Activated naive CD4-positive, alpha-beta T cell treated with anti-CD3 and anti-CD28 coated beads for 36 hours (primary cell): Measurements from ENCODE around the gene ARMH1. TPM values are rescaled to one million over a fixed set of nuclear protein-coding genes. Genes with fewer than 3 reads are reported as not detected.

ENCODE experiments used
- CTCF ChIA-PET: fragments of 350-600 bp; sonication (Branson Sonifier 250); formaldehyde crosslinking; loops from one replicate; lab custom pipeline; 2021; ENCODE audit warnings: antibody characterized with exemption; lab: Charles Lee
- DNase-seq: peaks from one replicate; pipeline ENCODE4 v3.0.0-alpha.2; 2020
- H3K27ac Mint-ChIP-seq: one replicate; pipeline ENCODE4 v1.8.0; 2021; ENCODE audit warnings: mild to moderate bottlenecking, mixed read lengths
- H3K27me3 Mint-ChIP-seq: one replicate; pipeline ENCODE4 v1.8.0; 2021; ENCODE audit warnings: low read depth, mixed read lengths
- H3K36me3 Mint-ChIP-seq: one replicate; pipeline ENCODE4 v1.8.0; 2021; ENCODE audit warnings: low read depth, mixed read lengths
- H3K4me1 Mint-ChIP-seq: one replicate; pipeline ENCODE4 v1.8.0; 2021; ENCODE audit warnings: low read depth, mixed read lengths
- H3K4me3 Mint-ChIP-seq: one replicate; pipeline ENCODE4 v1.8.0; 2021; ENCODE audit warnings: mild to moderate bottlenecking, moderate library complexity, mixed read lengths
- H3K9me3 Mint-ChIP-seq: one replicate; pipeline ENCODE4 v1.8.0; 2021; ENCODE audit warnings: mixed read lengths
- intact Hi-C: fragments of 100-400 bp; cut with micrococcal nuclease; formaldehyde crosslinking; loops from one replicate; pipeline ENCODE4 v1.15.1; 2023
- total RNA-seq, 2 experiments: library from RNA; stranded (reverse); gene quantifications; one replicate each; pipeline ENCODE4 v1.2.3, GENCODE V29; 2021

Gene ARMH1
- total RNA-seq, 2 experiments from 2014 or later: 143 to 155 TPM

DNA sequence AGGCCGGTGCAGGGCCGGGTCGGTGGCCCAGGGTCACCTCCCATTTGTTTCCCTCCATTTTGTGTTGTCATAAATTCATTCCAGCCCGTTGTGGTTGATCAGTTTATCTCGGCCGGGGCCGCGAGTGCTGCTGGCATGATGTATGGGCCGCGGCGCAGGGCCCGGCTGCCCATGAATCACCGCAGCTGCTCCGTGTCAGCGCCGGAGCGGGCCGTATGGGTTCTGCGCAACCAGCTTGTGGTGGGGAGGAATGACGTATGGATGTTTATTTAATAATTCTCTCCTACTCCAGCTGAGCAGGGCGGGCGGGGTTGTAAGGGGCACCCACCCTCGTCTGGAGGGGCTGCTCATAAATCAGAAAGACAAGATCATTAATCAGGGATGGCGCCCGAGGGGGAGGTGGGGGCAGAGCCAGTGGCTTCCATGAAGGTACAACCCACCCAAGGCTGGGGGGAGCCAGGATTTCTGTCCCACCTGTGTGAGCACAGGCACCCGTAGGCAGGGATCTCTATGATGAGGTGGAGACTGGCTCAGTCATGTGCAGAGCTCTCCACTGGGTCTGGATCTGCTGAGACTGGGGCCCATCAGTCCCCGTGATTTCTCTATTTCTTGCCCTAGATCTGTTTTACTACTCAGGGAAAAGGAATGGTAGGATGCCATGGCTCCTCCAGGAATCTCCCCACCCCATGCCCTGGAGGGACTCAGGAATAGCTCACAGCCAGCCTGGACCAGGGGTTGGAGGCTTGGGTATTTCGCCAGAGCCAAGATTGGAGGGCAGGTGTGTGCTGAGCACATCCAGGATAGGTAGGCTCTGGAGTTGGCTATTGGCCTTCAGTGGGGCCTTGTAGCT, 28.0 kb upstream of the ARMH1 start:
- peaks cover 15% of the 10 kb centered on the region for H3K36me3 Mint-ChIP-seq

DNA sequence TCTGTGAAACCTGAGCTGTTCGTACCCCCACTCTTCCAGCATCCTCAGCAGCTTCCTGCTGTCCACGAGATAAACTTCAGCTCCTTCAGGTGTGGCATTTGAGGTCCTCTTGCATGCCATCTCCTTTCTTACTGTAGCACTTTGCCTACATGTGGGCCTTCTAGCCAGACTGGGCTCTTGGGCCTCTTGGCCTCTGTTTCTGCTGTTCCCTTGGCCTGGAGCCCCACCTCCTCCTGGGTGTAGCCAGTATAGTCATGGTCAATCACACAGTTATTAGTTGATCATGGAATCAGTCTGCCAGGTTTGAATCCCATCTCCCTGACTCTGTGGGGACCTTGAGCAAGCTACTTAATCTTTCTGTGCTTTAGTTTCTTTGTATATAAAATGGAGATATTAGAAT, 26.6 kb upstream of the ARMH1 start:
- Mint-ChIP-seq H3K4me3 (no peak overlapping the region), H3K36me3 (peaks cover 15% of the 10 kb centered on the region), H3K9me3 (no peaks in the 10 kb centered on the region), H3K4me1 (no peaks in the 10 kb centered on the region), H3K27me3 (no peaks in the 10 kb centered on the region), H3K27ac (no peak overlapping the region)
- DNase-seq: no peak
- intact Hi-C loops: no loop called here
- CTCF ChIA-PET: no interaction called here

More for the DNA sequence above, 28.0 kb upstream of the ARMH1 start:
- no peak for DNase-seq
- Mint-ChIP-seq H3K4me1 (no peaks in the 10 kb centered on the region), H3K4me3 (no peak overlapping the region), H3K27ac (no peak overlapping the region), H3K9me3 (no peaks in the 10 kb centered on the region), H3K27me3 (no peaks in the 10 kb centered on the region)
- intact Hi-C loops: no loop called here
- CTCF ChIA-PET: interaction anchor here (0.6 to 1.0 kb wide), 4 partner anchors 12 to 353 kb away, joined by 3 to 6 read pairs (median 4); no protein-coding TSS in a partner anchor

DNA sequence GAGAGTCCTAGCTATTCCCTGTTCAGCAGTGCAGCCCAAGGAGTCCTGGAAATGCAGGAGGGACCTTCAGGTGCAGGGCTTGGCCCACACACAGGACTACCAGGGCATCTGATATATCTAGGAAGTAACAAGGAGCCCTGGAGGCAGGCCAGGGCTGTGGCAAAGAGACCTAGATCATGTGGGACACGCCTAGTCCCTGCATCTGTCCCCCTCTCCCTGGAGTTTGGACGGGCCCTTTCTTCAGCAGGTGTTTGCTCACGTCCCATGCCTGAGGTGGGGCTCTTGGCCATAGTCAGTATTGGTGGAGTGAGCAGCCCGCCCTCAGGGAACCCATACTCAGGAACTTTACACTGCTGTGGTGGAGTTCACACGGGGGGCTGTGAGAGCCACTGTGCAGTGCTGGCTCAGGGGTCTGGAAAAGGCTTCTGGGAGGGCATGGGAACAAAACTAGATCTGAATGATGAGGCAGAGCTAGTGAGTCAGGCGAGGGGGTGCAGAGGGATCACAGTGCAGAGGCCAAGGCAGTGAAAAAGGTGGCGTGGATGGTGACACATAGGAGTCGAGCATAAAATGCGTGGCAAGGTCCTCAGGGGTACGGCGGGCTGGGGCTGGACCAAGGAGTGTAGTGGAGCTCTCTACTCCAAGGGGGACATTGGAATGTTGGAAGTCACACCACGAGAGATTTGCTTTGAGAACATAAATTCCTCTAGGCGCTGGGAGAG, 25.8 kb upstream of the ARMH1 start:
- Mint-ChIP-seq H3K27me3 (no peaks in the 10 kb centered on the region), H3K27ac (no peak overlapping the region), H3K9me3 (no peaks in the 10 kb centered on the region), H3K4me3 (no peak overlapping the region), H3K4me1 (no peaks in the 10 kb centered on the region), H3K36me3 (peaks cover 15% of the 10 kb centered on the region)
- CTCF ChIA-PET: no interaction called here
- intact Hi-C loops: no loop called here
- no peak for DNase-seq

DNA sequence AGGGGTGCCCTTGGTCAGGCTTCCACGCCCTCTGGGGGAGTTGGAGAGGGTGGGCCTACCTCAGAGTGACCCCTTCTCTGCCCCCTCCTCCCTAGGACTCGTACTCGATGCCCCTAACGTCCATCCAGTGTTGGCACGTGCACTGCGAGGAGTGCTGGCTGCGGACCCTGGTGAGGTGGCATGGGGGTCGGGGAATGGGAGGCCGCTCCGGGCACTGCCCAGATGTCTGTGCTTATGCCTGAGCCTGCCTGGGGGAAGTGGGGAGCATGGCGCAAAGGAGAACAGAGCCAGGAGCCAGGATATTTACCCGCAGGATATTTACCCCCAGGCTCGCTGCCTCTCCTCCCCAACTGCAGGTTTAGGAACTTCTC, 24.7 kb upstream of the ARMH1 start:
- Mint-ChIP-seq H3K27me3 (no peaks in the 10 kb centered on the region), H3K4me1 (no peaks in the 10 kb centered on the region), H3K36me3 (peaks cover 12% of the 10 kb centered on the region), H3K4me3 (no peak overlapping the region), H3K9me3 (no peaks in the 10 kb centered on the region), H3K27ac (no peak overlapping the region)
- CTCF ChIA-PET: interaction anchor here (4.1 to 4.3 kb wide), 2 partner anchors 13 to 77 kb away, joined by 47 to 135 read pairs; no protein-coding TSS in a partner anchor
- intact Hi-C loops: no loop called here
- no peak for DNase-seq

DNA sequence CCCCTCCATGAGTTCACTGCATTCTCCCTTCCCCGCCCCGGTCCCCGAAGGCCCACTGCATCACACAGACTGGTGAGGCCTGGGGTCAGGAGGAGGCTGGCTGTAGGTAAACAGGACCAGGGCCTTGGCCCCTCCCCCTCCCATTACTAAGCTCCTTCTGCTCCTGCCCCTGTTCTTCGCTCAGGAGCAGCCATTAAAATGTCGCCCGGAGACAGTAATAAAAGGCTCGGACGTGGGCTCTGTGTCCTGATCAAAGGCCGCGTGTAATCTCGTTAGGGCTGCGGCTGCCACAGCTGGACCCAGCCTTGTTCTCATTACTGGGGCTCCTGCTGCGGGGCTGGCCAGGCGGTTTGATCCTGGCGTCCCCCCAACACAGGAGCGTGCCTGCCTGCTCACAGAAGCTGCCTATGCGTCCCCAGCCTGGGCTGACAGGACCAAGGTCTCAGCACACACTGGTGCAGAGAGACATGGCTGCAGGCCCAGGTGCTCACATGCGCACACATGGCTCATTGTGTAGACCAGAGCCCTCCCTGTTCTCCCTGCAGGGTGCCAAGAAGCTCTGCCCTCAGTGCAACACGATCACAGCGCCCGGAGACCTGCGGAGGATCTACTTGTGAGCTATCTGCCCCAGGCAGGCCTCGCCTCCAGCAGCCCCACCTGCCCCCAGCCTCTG, 24.2 kb upstream of the ARMH1 start:
- Mint-ChIP-seq H3K27ac (no peak overlapping the region), H3K4me1 (no peaks in the 10 kb centered on the region), H3K27me3 (no peaks in the 10 kb centered on the region), H3K9me3 (no peaks in the 10 kb centered on the region), H3K36me3 (peaks cover 9% of the 10 kb centered on the region), H3K4me3 (no peak overlapping the region)
- CTCF ChIA-PET: interaction anchor here (0.6 to 4.3 kb wide), 4 partner anchors 14 to 78 kb away, joined by 3 to 135 read pairs (median 26); no protein-coding TSS in a partner anchor
- intact Hi-C loops: no loop called here
- no peak for DNase-seq

DNA sequence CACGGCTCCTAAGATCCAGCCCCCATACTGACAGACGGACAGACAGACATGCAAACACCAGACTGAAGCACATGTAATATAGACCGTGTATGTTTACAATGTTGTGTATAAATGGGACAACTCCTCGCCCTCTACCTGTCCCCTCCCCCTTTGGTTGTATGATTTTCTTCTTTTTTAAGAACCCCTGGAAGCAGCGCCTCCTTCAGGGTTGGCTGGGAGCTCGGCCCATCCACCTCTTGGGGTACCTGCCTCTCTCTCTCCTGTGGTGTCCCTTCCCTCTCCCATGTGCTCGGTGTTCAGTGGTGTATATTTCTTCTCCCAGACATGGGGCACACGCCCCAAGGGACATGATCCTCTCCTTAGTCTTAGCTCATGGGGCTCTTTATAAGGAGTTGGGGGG, 23.4 kb upstream of the ARMH1 start:
- Mint-ChIP-seq H3K9me3 (no peaks in the 10 kb centered on the region), H3K4me3 (no peak overlapping the region), H3K36me3 (peaks cover 9% of the 10 kb centered on the region), H3K27me3 (no peaks in the 10 kb centered on the region), H3K4me1 (no peaks in the 10 kb centered on the region), H3K27ac (no peak overlapping the region)
- intact Hi-C loops: no loop called here
- CTCF ChIA-PET: interaction anchor here (0.6 to 4.3 kb wide), 7 partner anchors 12 to 273 kb away, joined by 3 to 135 read pairs (median 25); no protein-coding TSS in a partner anchor
- DNase-seq: no peak

DNA sequence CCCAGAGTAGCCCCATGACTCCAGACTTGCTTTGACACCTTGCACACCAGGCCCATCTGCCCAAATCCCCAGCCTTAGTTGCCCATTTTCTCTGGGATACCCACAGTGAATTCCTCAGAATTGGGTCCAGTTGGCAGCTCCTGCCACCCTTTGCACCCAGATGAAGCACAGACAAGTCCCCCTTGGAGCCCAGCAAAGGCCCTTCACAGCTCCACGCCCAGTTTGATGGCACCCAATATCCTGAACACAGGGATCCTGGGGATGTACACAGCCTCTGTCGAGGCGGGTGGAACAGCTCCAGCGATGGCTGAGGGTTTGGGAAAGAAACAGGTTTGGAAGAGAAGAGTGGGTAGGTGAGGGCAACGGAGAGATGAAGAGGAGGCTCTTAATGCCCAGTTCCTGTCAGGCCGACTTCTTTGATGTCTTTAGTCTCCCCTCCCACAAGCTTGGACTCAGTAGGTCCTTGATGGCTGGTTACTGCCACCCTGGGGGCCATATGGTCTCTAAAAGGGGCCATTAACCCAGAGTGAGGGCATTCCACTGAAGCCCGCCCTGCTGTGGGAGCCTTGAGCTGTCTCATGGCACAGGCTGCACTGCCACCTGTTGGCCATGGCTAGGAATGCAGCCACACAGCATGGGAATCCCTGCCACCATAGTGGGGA, 21.9 kb upstream of the ARMH1 start:
- peak; percentile 83 for DNase-seq
- Mint-ChIP-seq H3K4me1 (no peaks in the 10 kb centered on the region), H3K27me3 (no peaks in the 10 kb centered on the region), H3K4me3 (no peak overlapping the region), H3K9me3 (no peaks in the 10 kb centered on the region), H3K27ac (no peak overlapping the region), H3K36me3 (peaks cover 9% of the 10 kb centered on the region)
- intact Hi-C loops: loop anchor here (1.0 kb wide), 4 partner anchors 43 to 435 kb away; no protein-coding TSS in a partner anchor
- CTCF ChIA-PET: interaction anchor here (0.5 to 4.3 kb wide), 47 partner anchors 8 to 1100 kb away, joined by 3 to 135 read pairs (median 4); partner anchors contain the start of genes ARMH1 and TMEM53

DNA sequence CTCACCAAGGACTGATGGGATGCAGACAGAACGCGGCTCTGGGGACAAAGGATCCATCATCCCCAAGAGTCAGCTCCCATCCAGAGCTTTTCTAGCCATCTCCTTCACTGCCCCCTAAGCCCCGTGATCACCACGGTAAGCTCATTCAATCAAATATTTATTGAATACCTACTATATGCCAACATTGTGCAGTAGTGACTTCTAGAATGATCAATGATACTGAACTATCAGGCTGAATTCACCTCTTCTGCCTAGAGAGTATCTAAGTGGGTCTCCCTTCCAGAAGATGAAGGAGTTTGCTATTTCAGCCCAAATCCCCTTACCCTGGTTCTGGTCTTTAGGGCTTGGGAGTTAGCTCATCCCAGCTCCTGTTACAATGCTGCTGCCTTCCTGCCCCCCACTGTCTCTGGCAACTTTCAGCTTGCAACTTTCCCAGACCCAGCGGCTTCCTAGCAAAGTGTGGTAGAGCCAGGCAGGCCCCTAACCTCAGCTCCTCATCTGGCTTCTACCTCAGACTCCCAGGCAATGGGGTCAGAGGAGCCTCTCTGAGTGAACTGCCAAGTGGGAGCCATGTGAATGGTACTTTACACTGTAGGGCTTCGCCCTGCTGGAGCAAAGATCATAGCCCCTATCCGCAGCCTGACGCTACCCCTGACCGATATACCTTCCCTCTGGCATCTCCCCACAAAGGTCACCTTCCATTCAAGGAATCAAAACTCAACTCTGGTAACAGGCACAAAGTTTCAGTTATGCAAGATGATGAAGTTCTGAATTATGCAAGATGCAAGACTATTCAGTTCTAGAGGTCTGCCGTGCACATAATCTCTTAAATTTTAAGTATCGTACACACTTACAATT, 21.2 kb upstream of the ARMH1 start:
- Mint-ChIP-seq H3K4me1 (no peaks in the 10 kb centered on the region), H3K4me3 (no peak overlapping the region), H3K9me3 (no peaks in the 10 kb centered on the region), H3K27ac (no peak overlapping the region), H3K27me3 (no peaks in the 10 kb centered on the region), H3K36me3 (peaks cover 9% of the 10 kb centered on the region)
- intact Hi-C loops: loop anchor here (1.0 kb wide), 4 partner anchors 44 to 436 kb away; no protein-coding TSS in a partner anchor
- CTCF ChIA-PET: interaction anchor here (0.5 to 4.3 kb wide), 41 partner anchors 10 to 606 kb away, joined by 3 to 135 read pairs (median 4); partner anchors contain the start of genes ARMH1 and TMEM53
- no peak for DNase-seq

DNA sequence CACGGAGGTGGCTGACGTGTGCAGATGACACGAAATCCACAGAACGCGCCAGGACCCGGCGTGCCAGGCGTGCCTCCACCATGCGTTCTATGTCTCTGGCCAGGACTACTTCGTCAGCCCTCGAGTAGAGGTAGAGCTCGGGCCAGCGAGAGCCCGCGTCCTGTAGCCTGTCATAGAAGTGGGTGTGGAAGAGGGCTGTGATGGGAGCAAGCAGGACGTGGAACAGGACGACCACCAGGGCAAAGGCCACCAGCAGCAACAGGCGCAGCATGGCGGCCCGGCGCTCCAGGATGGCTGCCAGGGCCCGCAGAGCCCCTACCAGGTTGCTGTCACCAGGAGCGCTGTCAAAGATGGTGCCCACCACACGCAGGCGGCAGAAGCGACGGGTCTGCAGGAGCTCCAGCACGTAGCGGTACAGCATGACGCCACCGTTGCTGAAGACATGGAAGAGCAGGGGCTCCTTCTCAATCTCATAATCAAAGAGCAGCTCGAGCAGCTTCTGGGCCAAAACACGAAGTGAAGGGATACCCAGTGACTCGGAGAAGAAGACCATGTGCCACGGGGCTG, 19.8 kb upstream of the ARMH1 start:
- Mint-ChIP-seq H3K36me3 (peaks cover 2% of the 10 kb centered on the region), H3K4me1 (no peaks in the 10 kb centered on the region), H3K27me3 (no peaks in the 10 kb centered on the region), H3K4me3 (no peak overlapping the region), H3K9me3 (no peaks in the 10 kb centered on the region), H3K27ac (no peak overlapping the region)
- CTCF ChIA-PET: interaction anchor here (1.1 to 2.0 kb wide), 2 partner anchors 13 to 14 kb away, joined by 3 to 7 read pairs; no protein-coding TSS in a partner anchor
- intact Hi-C loops: no loop called here
- DNase-seq: no peak

DNA sequence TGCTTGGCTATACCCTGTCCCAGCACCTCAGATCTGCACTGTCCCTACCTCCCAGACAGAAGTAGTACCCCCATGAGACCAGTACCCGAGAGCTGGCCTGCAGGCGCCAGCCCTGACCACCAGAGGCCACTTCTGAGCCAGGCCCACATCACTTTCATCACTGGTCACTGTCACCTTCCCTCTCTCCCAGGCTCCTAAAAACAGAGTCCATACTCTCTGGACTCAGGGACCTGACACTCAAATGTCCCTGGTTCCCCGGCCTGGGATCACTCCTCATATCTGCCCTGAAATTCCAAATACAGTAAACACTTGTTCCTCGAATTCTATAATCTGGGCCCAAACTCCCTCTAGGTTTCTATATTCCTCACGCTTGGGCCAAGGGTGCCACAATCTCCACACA, 18.9 kb upstream of the ARMH1 start:
- no peaks in the 10 kb centered on the region for H3K9me3 Mint-ChIP-seq
- no peak for DNase-seq
- no peak overlapping the region for H3K27ac Mint-ChIP-seq
- intact Hi-C loops: no loop called here
- H3K36me3 Mint-ChIP-seq: no peaks in the 10 kb centered on the region
- no peaks in the 10 kb centered on the region for H3K27me3 Mint-ChIP-seq
- H3K4me1 Mint-ChIP-seq: no peaks in the 10 kb centered on the region
- no peak overlapping the region for H3K4me3 Mint-ChIP-seq
- CTCF ChIA-PET: interaction anchor here (1.1 to 2.0 kb wide), 4 partner anchors 13 to 41 kb away, joined by 3 to 7 read pairs (median 3); no protein-coding TSS in a partner anchor
